Measurements from ENCODE around the gene IGFBP2.

DNA sequence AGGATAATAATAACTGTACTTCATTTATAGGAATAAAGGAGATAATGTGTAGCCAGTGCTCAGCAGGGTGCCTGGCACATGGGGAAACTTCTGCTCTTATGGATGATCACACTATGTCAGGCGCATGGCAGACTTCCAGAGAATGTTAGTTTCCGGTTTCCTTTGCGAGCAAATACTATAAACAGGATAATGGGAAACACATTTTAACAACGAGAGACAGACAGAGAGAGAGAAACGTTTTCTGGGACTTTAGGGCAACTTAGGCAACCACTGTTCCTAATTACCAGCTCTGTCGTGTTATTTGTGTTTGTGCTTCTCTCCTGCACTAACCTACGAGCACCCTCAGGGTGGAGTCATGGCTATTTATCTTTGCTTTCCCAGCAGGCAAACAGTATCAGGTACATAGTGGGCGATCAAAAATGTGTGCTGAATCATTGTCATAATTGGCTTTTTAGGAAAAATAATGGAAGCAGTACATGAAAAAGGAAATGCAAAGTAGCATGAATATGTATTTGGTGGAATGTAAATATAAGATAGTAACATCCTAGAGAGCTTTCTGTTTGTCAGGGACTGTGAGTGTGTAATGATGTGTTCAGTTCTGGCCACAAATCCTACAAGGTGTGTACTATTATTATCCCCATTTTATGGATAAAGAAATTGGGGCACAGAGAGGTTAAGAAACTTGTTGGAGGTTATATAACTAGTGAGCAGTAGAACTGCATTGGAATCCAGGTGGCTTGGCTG, 36.8 kb upstream of the IGFBP2 start:
- TF ChIP-seq, protein P1, sequence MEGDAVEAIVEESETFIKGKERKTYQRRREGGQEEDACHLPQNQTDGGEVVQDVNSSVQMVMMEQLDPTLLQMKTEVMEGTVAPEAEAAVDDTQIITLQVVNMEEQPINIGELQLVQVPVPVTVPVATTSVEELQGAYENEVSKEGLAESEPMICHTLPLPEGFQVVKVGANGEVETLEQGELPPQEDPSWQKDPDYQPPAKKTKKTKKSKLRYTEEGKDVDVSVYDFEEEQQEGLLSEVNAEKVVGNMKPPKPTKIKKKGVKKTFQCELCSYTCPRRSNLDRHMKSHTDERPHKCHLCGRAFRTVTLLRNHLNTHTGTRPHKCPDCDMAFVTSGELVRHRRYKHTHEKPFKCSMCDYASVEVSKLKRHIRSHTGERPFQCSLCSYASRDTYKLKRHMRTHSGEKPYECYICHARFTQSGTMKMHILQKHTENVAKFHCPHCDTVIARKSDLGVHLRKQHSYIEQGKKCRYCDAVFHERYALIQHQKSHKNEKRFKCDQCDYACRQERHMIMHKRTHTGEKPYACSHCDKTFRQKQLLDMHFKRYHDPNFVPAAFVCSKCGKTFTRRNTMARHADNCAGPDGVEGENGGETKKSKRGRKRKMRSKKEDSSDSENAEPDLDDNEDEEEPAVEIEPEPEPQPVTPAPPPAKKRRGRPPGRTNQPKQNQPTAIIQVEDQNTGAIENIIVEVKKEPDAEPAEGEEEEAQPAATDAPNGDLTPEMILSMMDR (IDR thresholded peaks at IDR 0.05 in 8 of 11, conservative IDR thresholded peaks at IDR 0.05 in 3 of 11), result no peak
- TF ChIP-seq POLR2A (IDR thresholded peaks at IDR 0.05), result no peak

Data from spleen (tissue), 7 donors.